Midbrain (tissue), 1 donor: Measurements from ENCODE around the gene LYZL2.
"Not testable (repeated sequence)": the region's sequence is repeated elsewhere in the genome, so short reads cannot be mapped to it uniquely, and the experiment has no call there.

Experiments used
- DNase-seq: peaks from one replicate; lab custom pipeline; 2025; lab: John Stamatoyannopoulos, UW

Gene LYZL2

DNA sequence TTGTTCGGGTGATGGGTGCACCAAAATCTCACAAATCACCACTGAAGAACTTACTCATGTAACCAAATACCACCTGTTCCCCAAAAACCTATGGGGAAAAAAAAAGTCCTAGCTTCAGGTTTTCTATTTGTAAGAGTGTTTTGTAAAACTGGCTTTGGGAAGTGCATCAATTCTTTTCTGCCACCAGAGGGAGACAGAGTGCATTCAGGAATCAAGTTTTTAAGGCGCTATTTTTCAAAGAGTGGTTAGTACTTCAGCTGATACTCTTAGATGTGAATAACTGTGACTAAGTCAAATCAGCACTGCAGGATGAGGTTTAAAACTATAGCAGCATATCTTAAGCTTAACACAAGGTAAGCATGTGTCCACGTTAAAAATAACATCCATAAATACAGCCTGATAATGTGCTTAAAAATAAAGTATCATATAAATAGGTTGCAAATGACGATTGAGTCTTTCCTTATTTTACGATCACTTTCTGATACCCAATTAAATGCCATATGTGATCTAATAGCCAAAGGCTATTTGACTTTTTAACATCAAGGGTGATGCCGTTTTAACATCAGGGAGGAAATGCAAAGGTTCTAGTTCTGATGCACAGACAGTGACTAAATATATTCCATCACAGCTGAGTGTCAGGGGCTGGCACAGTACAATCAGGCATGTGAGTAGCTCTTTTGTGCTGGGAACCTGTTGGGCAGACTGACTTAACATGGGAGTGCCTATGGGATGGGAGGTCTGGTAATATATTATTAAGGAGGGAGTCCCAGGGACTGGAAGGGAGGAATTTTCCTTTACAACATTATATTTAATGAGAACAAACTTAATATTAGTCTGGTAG lies 10.6 kb upstream of the LYZL2 start:
- peak; percentile 27 for DNase-seq

DNA sequence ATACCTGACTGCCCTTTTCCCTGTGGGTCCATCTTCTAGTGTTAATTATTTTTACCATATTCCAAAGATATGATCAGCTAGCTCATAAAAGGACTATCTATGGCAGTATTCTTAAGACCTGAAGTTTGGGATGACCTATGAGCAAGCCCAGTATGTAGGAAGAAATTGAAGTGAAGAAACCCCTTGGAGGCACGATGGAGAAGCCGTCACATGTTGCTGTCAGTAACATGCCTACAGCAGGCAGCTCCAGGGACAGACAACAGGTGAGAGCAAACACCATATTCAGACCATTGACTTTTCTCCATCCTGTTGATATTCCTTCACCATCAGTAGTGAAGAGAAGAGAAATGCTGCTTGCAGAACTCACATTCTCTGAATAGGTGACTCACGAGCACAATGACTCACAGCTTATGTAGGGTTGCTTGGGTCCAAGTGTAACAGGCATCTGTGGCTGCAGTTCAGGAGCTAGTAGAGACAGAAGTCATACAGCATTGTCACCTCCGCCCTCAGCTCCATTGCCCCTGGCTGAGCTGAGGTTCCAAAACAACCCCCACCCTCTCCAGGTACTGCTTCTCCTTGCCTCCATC lies 8.4 kb upstream of the LYZL2 start:
- DNase-seq: no peak

DNA sequence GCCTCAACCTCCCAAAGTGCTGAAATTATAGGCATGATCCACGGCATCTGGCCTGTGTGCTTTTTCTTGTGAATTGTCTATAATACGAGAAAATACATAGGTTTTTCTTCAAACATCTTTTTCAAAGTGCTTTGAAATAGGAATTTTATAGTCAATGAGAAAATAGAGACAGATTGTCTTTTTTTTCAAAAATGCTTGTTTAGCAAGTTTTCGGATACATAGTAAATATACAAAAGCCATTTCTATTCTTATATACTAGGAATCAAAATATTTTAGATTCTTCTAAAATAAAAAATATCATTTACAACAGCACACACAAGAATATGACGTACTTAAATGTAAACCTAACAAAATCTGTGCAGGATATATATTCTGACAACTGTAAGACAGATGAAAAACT lies 1.6 kb upstream of the LYZL2 start:
- no peak for DNase-seq

DNA sequence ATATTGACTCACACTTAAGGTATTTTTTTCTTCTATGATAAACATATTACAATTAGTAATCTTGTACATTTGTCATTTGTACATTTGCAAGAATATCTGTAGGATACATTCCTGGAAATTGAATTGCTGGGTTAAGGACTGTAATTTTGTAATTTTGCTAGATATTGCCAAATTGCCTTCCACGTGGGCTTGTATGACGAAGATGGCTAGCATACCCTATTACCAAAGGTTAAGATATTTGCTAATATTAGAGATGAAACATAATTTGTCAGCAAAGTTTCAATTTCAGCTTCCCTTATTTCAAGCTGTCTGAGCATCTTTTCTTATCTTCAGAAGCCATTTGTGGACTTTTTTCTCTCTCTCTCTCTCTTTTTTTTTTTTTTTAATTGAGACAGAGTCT lies 1.0 kb upstream of the LYZL2 start:
- no peak for DNase-seq

DNA sequence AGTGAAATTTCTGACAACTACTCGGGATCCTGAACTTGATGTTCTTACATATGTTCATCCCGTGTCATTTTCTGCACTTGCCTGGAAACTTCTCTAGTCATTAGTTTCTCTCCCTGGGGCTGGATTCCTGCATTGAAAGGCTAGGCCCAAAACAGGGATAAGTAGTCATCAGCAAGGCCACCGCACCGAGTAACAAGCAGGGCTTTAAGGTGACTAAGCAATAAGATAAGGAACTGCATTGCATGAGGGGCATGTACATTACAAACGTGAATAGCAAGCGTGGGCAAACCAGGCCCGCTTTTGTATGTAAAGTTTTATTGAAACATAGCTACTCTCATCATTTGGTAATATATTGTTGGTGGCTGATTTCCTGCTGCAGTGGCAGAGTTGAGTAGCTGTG lies 977 bp downstream of the LYZL2 start:
- not testable (repeated sequence) for DNase-seq

DNA sequence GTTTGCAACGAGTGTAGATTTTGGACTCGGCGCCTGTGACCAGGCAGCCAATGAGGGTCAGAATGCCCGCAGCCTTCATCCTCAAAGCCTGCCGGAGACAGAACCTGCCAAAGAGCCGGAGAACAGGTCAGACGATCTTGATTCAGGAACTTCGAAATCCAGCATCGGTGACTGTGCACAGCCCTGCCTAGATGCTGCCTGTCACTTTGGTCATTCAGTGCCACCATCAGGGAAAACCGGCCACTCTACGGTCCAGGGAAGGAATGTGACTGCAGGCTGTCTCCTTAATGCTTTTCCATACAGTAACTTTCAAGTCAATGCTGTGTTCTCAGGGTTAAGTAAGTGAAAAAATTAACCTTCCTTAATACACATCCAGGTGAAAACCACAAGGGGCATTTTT lies 2.7 kb downstream of the LYZL2 start:
- not testable (repeated sequence) for DNase-seq

DNA sequence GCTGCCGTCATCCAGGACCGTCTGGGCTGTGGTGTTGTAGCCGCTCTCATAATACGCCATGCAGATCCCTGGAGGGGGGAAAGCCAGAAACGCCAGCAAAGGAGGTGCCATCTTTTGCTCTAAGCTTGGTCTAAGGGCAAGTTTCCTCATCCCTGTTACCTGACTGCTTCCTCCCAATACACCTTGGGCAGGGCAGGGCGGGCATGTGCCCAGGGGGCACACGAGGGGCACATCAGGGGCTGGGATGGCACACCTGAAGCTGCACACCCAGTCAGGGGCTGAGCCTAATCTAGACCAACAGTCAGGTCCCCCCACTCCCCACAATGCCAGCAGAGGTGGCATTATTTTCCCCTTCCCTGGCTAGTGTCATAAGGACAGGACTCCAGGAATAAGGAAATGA lies 3.4 kb downstream of the LYZL2 start:
- DNase-seq: not testable (repeated sequence)

DNA sequence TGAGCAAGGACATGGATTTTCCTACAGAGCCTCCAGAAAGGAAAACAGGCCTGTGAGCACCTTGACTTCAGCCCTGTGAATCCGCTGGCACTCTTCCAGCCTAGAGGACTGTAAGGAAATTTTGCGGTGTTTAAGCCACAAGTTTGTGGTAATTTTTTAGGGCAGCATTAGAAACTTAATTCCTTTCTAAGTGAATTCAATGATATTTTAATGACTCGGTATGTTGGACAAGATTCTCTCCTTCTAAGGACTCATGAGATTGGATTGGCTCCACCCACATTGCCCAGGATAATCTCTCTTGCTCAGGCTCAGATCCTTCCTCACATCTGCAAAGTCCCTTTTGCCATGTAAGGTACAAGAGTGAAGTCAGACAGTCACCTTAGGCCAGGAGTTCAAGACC lies 4.5 kb downstream of the LYZL2 start:
- no peak for DNase-seq

DNA sequence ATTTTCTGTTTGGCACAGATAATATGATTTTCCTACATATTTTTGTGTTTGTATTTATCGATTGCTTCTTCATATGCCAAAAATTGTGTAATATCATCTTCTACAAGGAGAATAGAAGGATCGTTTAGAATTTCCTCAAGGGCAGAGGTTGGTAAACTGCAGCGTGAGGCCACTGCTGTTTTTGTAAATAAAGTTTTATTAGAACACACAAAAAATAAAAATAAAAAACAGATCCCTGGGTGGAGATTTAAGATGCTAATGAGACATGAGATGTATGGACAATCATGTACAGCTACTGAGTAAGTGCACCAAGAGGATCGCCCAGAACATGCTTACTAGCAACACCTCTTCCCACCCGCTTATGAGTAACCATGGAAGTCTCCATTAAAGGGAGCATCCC lies 9.6 kb downstream of the LYZL2 start:
- DNase-seq: no peak

DNA sequence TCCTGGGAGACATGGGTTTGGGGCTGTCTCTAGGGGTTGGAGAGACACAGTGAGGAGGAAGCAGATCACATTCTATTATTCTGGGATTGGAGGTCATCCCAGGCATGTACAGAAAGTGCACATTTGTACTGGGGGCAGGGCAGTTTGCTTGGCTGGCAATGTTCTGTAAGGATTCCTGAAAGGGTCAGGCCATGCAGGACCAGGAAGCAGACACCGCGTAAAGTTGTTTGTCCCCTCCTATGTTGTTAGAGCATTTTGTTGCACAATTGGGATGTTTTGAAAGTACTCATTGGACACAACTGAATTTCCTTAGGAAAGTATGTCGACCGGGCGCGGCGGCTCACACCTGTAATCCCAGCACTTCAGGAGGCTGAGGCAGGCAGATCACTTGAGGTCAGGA lies 12.5 kb downstream of the LYZL2 start:
- no peak for DNase-seq

DNA sequence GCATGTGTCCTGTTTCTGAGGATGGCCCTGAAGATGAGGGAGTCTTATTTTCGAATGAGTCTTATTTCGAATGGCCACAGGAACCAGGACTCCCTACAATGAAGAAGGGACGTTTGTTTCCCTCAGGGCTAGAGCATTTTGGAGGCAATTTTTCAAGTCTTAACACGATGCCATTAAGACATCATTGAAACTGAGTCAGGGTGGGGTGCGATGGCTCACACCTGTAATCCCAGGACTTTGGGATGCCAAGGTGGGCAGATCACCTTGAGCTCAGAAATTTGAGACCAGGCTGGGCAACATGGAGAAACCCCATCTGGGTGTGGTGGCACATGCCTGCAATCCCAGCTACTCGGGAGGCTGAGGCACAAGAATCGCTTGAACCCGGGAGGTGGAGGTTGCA lies 18.5 kb downstream of the LYZL2 start:
- DNase-seq: not testable (repeated sequence)

DNA sequence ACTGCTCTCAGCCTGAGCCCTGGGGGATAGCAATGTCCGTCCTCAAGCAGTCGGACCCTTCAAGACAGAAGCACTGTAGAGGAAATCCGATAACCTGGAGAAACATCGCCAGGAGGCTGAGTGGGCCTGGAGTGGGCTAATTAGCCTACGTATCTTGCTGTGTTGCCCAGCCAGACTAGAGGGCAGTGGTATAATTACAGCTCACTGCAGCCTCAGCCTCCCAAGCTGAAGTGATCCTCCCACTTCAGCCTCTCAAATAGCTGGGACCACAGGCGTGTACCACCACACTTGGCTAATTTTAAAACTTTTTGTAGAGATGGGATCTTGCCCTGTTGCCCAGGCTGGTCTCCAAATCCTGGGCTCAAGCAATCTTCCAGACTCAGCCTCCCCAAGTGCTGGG lies 21.7 kb downstream of the LYZL2 start:
- no peak for DNase-seq

DNA sequence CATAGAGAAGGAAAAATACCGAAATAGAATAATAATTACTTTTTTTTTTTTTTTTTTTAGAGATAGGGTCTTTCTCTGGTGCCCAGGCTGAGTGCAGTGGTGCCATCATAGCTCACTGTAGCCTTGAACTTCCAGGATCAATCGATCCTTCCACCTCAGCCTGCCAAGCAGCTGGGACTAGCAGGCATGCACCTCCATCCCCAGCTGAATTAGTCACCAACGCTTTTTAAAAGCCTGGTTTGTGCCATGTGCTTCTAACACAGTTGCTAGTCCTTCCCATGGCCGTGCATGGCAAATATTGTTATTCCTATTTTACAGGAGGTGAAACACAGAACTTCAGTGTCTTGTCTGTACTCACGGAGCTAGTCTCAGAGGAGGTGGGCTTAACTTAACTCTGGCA lies 23.2 kb downstream of the LYZL2 start:
- no peak for DNase-seq

DNA sequence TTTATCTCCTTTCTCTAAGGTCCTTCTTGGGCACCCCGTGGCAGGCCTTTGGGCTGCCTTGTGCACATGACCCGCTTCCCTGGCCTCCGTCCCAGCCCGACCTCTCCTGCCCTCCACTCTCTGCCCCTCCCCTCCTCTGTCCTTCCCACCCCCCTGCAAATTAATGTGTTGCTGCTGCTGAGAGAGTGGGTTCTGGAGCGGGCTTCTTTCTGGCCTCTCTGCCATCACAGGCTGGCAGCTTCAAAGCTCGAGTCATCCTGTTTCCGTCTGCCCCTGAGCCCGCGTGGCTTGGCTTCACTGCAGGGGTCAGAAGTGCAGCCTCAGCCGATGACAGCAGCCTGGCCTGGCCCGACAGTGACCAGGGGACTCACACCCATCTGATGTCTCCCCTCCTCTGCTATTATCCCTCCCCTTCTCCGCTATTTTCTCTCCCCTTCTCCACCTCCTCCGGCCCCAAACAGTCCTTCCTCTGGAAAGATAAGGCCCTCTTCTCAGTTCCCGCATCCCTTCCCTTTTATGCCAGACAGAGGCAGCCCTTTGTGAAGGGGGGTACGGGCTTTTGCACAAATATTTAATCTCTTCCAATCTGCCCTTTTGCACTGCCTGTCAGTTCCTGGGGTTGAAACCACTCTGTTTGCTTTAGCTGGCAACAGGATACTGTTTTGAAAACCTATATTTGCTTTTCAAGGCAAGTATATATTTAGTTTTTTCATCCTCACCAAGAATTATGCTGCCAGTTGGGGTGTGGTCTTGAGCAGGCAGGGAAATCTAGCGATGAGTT lies 24.0 kb downstream of the LYZL2 start:
- DNase-seq: not testable (repeated sequence)

DNA sequence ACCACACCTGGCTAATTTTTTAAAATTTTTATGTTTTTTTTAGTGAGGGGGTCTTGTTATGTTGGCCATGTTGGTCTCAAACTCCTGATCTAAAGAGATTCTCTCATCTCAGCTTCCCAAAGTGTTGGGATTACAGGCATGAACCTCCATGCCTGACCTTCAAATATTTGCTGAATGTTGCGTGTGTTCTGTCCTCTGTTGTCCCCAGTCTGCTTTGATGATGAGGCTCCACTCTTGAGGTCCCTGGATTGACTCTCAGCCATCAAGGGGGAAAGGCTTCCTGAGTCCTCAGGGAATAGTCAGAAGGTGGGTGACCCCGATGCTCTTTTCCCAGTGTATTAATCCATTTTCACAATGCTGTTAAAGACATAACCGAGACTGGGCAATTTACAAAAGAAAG lies 26.0 kb downstream of the LYZL2 start:
- DNase-seq: no peak

DNA sequence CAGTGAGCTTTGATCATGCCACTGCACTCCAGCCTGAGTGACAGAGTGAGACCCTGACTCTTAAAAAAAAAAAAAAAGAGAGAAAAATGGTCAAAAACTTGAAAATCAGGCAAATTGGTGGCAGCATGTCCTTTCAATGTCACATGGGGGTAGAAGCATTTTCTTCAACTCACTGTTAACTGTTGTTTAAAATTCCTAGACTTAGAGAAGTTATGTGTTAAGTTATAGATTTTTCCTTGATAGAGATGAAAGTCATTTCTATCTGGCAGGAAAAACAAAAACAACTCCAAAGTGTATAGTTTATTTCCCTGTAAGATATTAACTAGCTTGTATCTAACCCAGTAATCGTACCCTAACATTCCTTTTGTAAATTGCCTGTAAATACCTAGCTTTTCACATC lies 26.8 kb downstream of the LYZL2 start:
- no peak for DNase-seq

DNA sequence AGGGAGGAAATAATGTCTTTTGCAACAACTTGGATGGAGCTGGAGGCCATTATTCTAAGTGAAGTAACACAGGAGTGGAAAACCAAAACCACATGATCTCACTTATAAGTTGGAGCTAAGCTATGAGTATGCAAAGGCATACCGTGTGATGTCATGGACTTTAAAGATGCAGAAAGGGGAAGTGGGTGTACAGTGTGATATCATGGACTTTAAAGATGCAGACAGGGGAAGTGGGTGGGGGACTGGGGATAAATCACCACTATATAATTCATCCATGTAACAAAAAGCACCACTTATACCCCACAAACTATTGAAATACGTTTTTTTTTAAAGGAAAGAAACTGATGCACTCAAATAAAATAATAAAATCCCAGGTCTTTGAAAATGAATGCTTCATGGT lies 29.5 kb downstream of the LYZL2 start:
- no peak for DNase-seq

DNA sequence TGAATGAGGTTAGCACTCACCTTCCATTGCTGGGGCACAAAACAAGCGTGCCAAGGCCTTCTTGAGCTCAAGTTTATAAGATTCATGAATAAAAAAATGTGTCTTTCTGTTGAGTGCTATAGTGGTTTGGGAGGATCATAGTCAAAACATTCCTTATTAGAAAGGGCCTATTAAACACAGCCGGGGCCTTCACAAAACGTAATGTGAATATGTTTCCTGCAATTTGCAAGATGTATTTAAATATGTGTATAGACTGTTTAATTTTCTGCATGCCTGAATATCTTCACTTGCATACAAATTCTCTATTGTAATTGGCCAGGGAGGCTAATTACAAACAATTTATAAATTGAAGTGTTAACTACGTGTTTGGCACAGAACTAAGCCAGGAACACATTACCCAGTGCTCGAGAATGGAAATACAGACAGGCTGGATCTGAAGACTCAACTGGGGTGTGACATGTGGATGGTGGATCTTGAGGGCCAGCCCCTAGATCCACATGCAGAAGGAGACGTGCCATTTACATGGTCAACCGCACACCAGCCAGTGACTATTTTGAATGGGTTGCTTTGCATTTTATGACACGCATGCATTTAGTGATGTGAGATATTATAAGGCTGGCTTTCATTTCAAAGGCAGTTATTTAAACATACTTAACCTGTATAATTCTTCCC lies 31.3 kb downstream of the LYZL2 start:
- no peak for DNase-seq

DNA sequence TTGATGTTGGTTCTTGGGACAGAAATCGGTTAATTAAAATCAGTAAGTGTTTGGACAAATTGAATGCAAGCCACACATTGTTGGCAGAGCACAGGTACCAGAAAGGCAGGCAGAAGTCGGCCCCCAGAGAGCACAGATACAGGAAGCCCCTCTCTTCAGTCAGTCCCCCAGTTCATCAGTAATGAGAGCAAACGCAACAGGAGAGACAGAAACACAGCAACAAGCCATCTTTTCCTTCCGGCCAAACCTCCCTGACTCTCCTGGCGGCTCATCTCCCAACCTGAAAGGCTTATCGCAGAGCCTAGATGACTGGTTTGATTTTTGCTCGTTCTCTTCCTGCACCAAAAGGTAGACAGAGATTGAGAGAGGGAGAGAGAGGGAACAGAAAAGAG lies 32.1 kb downstream of the LYZL2 start:
- not testable (repeated sequence) for DNase-seq

DNA sequence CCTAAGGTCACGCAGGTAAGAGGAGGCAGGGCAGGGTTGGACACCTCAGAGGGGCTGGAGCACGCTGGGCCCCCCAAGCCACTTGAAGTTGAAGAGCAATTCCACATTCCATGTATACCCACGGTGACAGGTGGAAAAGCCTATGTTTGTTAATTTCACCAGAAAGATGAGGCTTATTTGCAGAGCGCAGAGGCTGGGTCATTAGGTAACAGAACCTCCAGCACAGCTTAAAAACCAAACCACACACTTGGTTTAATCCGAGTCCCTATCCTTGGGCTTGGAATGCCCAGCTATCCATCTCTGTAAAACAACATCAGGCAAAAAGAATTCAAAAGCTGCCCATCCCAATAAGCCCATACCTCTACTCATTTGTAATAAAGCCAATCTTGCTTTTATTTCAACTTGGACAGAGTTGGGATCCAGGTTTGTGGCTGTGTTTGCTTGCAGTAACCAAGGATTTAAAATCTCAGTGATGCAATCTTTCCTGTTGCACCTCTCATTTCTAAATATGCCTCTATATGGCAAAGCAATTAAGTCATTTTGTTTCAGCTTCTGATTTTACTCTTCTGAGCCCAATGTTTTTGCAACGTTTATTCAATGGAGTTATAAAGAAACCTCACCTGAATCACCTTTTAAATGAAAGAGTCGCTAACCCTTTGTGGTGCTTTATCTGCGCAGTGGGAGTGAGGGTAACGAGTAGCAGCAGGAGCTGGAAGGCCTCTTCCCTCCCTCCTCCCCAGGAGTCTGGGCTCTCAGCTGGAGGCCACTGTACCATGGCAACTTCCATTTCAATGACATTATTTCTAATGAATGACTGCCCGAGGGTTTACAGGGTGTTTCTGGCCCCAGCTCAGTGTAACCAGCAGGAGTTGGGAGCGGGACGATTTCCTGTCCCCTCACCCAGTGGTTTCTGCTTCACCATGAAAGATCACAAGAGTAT lies 32.8 kb downstream of the LYZL2 start:
- DNase-seq: not testable (repeated sequence)

DNA sequence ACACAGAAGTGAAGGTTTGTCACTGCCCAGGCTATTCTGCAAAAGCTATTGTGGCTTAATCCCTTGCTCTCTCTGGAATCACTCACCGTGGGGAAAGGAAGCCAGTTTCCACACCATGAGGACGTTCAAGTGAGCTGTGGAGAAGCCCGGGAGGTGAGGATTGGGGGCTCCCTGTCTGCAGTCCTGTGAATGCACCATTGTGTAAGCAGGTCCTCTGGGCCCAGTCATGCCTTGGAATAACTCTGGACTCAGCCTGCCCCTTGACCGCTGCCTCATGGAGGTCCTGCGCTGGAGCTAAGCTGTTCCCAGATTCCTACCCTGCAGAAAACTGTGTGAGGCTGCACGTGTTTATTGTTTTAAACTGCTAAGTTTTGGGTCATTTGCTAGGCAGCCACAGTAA lies 33.5 kb downstream of the LYZL2 start:
- no peak for DNase-seq
